Loucy (cell line): ENCODE results near the gene HUNK.

Source experiments
- CTCF ChIP-seq: fragments of 200-600 bp; sonication (generic); conservative IDR thresholded peaks from 2 replicates; pipeline ENCODE4 v1.5.1; 2014; ENCODE audit warnings: mild to moderate bottlenecking, antibody characterized with exemption, low read length
- EZH2phosphoT487 ChIP-seq: fragments of 200-600 bp; IDR thresholded peaks from 2 replicates; pipeline ENCODE4 v1.6.1; 2018; ENCODE audit warnings: antibody characterized with exemption, mild to moderate bottlenecking, moderate library complexity, borderline replicate concordance

- TF ChIP-seq CTCF (no peak), EZH2phosphoT487 (no peak)
These were observed 88.2 kb downstream of the HUNK start for GRCh38 chr21:31961027-31961426.
